Ammon's horn (tissue), 1 donor: ENCODE data around the gene OPN5.

Experiments
- DNase-seq: peaks from one replicate; pipeline ENCODE4 v3.0.0-alpha.2; 2016; ENCODE audit warnings: low spot score

OPN5 gene

DNA sequence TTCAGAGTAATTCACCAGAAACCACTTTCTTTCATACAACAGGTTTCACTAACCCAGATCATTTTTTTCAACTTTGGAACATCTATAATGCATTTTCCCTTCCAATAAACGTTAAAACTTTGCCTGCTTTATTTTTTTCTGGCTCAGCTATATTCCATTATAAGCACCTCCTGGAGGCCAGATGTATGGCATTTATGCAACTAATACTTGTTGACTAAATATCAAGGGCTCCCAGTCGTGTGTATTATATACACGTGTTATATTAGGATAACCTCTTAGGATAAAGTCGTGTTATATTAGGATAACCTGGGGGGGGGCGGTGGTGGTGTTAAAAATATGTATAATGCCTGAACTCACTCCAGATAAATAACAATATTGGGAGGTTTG is 6.7 kb downstream of the OPN5 start:
- no peak for DNase-seq

- no peak for DNase-seq
Observed at GRCh38 chr6:47789553-47789952, 7.7 kb downstream of the OPN5 start.

DNA sequence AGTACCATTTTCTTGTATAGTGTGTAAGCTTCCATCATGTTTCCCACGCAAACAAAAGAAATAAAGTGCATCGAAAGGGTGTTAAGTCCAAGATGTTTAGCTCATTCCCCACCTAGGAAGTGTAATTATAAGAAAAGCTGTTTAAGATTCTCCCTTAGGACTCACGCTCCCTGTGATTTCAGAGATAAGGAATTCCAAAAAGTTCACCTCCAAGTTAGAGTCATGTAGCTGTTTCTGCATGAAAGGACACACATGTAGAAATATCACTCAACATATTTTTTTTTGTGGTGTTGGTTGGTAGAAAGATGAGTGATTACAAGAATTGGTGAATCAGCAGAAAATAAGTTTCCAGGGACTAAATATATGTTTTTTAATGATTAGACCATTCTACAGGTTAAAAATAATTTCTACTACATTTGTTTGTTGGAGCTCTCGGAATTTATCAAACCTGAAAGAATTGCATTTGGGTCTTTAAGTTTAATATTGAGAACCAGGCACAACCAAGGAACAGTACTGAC is 10.4 kb downstream of the OPN5 start:
- DNase-seq: no peak

- no peak for DNase-seq
Observed at GRCh38 chr6:47794577-47795135, 12.8 kb downstream of the OPN5 start.

DNA sequence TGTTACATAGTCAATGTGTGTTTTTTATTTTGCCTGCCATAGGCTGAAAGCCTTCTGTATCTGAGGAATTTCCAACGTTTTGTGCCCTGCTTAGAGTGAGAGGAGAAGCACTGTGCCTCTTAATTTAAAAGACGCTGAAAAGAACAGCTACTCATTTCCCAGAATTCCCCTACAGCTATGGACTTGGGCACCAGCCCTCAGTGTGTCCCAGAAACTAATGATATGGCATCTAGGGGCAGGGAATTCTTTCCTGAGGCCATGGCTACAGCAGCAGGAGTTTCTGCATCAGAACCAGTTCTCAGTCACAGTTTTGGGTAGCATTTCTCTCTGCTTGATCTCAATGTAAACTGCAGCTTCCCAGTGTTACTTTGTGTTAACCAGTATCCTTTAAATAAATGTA is 20.2 kb downstream of the OPN5 start:
- no peak for DNase-seq

DNA sequence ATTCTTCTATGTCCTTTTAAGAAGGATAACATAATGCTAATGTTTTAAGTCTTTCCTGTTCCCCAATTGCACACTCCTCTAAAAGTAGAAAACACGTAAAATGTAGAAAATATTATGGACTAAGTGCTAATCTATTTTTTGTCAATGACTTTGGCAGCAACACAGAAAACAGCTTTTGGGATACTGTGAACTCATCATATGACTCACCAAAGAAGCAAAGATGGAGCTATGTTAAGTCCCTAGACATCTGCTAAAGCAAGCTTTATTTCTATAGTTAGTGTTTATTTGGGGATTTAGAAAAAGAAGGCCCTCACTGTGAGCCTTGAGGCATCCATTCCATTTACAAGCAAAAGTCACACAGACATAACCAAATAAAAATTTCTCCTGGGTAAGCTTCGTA is 23.0 kb downstream of the OPN5 start:
- peak; percentile 28 for DNase-seq

GRCh38 chr6:47809873-47810272 is 28.0 kb downstream of the OPN5 start:
- no peak for DNase-seq

GRCh38 chr6:47810885-47811284 is 29.1 kb downstream of the OPN5 start:
- no peak for DNase-seq

DNA sequence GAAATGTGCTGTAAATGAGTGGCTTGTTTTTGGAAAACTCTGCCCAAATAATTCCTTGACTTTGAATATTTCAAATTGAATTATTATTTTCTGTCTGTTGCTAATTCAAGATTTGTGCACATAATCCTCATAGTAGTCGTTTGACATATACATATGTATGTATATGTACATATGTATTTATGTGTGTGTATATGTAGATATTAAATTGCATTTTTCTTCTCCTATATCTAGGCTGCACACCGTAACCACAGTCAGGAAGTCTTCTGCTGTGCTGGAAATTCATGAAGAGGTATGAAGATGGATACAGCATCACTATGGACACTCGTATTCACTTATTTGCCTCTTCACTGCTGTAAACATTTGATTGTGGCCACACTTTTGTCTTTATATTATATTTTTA is 29.6 kb downstream of the OPN5 start:
- DNase-seq: no peak

DNA sequence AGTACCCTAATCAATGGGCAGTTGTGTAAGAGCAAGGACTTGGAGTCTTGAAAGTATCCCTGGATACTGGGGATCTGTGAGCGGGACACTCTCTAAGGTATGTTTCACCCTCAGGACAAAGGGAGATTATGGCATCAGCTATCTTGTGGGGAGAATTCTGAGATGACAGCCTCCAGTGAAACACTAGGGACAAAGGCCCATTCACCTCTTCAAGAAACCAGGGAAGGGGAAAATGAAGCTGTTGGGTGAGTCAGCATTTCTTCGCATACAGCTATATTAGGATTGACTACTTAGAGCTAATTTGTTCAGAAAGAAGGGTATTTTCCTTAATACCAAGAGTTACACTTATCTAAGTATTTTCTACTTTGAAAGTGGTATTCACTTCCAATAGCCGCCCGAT is 35.9 kb downstream of the OPN5 start:
- no peak for DNase-seq

GRCh38 chr6:47819461-47819860 is 37.6 kb downstream of the OPN5 start:
- DNase-seq: no peak

GRCh38 chr6:47822856-47823554 is 41.2 kb downstream of the OPN5 start:
- no peak for DNase-seq

GRCh38 chr6:47832386-47833100 is 50.7 kb downstream of the OPN5 start:
- DNase-seq: no peak

DNA sequence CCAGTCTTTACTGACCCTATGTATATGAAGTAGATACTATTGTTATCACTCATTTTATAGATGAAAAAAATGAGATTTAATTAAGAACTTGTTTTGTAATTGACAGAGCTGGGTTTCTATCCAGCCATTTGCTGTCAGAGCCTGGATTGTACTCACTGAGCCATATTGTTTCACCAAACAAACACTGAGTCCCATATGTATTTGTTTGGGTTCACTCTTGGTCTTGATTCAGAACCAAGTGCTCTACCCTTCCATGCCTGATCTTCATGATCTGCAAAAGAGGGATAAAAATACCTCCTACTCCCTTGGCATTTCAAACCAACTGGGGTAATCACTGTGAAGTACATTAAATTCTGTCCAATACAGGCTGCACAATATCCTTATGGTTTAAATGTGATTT is 52.4 kb downstream of the OPN5 start:
- DNase-seq: no peak

GRCh38 chr6:47836046-47836445 is 54.2 kb downstream of the OPN5 start:
- DNase-seq: no peak

DNA sequence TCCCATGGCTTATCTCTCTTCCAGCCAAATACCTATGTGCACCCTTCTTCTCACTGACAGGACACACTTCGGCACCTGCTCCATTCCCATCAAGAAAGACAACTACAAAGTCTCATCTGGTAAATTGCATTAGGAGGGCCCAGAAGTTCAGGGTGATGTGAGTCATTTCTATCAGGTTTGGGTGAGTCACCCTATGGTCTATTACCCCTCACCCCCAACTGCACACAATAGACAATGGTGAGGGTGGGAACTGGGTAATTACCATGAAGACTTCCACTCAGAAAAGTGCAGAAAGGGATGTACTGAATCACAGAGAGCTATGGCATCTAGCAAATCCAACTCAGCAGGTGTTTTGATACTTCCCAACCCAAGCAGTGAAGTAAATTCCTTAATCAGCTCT is 54.8 kb downstream of the OPN5 start:
- no peak for DNase-seq

GRCh38 chr6:47839645-47840044 is 57.8 kb downstream of the OPN5 start:
- DNase-seq: no peak

GRCh38 chr6:47844881-47845280 is 63.0 kb downstream of the OPN5 start:
- no peak for DNase-seq

DNA sequence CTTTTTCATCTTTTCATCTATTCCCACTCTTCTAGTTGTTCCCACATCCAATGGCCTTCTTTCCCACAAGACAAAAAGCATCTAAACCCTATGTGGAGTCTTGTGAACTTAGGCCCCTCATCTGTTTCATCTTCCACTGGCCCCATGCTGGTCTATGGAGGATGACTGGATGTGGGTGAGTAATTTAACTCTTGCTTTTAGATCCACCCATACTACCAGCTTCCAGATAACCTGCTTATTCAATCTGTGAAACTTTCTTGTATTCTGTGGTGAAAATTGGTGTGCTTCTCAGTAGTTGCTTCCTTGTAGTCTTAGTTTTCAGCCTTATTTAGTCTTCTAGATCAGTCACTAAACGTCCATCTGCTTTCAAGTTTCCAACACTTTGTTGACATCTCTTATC is 64.9 kb downstream of the OPN5 start:
- no peak for DNase-seq

GRCh38 chr6:47851091-47851490 is 69.3 kb downstream of the OPN5 start:
- DNase-seq: no peak

- no peak for DNase-seq
Observed at GRCh38 chr6:47852727-47853126, 70.9 kb downstream of the OPN5 start.

DNA sequence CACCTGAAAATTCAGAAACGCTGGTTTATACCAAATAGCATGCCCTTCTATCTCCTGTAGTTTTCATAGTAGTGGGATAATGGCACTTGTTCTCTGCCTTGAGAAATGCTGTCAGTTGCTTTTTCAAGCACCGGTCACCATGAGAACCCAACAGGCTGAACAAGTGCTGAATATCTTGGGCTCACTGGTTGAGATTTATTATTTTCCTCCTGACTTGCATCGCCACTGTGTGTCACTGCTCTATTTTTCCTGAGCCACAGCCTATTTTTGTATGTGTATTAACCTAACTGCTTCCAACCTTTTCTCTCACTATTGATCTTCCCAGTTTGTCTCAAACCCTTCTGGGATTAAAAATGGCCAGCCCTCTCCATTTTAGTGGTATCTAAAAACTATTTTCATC is 71.9 kb downstream of the OPN5 start:
- DNase-seq: peak; percentile 22

DNA sequence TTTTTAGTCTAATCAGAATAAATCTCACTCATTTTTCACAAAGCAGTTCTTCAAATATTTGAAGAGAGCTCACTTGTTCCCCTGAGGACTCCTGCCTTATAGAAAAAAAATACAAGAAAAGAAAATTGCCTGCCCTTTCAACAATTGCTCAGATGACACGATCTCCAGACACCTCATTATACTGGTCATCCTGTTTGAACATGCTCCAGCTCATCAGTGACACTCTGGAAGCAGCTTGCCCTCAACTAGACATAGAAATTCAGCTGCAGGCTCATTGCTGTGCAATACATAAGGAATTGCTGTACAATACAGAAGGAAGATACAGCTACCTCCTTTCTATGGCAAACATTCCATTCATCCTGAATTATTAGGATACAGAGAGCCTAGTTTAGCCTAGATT is 73.1 kb downstream of the OPN5 start:
- no peak for DNase-seq
